SK-N-MC (cell line): ENCODE data around the gene MGAT5.

Source experiments
- EZH2 ChIP-seq: fragments of 200-600 bp; sonication (generic); IDR thresholded peaks from one replicate; pipeline ENCODE4 v1.6.1; 2017; ENCODE audit warnings: antibody characterized with exemption
- POLR2AphosphoS5 ChIP-seq: IDR thresholded peaks from 2 replicates; pipeline ENCODE4 v1.6.1; 2012; ENCODE audit warnings: mild to moderate bottlenecking, low read depth, low read length, borderline replicate concordance

- no peak for TF ChIP-seq POLR2AphosphoS5
- TF ChIP-seq EZH2, result no peak
These were observed 87.6 kb downstream of the MGAT5 start for GRCh38 chr2:134341476-134341875.
